HEK293 (cell line): Measurements from ENCODE around the gene IGF2R.

Experiments used
- CTCF ChIA-PET: fragments of 350-600 bp; formaldehyde crosslinking; extraction: SDS; loops from one replicate; lab custom pipeline; 2021; ENCODE audit warnings: antibody characterized with exemption; lab: Yijun Ruan, JAX
- POLR2A ChIA-PET: fragments of 300-600 bp; formaldehyde crosslinking; extraction: SDS; loops from one replicate; lab custom pipeline; 2020; ENCODE audit warnings: antibody characterized with exemption, inconsistent platforms; lab: Yijun Ruan, JAX
- H3K27ac ChIP-seq: fragments of 200-500 bp; sonication (Bioruptor generic); 2 replicates; pipeline ENCODE4 v1.5.1; 2014; ENCODE audit warnings: low read depth, low read length, control low read depth, inconsistent platforms; ENCODE audit errors: extremely low read depth
- H3K36me3 ChIP-seq, 2 experiments: fragments of 200-500 bp in 1 of 2; sonication (Bioruptor generic) in 1 of 2; 1 replicate in 1 of 2; 2 replicates in 1 of 2; pipeline ENCODE4 v1.5.1; 2014 to 2017; ENCODE audit warnings: inconsistent platforms in 2 of 2, low read length in 2 of 2; ENCODE audit not compliant: control insufficient read depth in 2 of 2, insufficient read depth in 1 of 2
- H3K4me1 ChIP-seq: fragments of 200-500 bp; sonication (Bioruptor generic); 2 replicates; pipeline ENCODE4 v1.5.1; 2014; ENCODE audit warnings: mild to moderate bottlenecking, low read length, inconsistent platforms; ENCODE audit not compliant: control insufficient read depth, insufficient read depth
- H3K4me3 ChIP-seq: 2 replicates; pipeline ENCODE4 v1.5.1; 2011; ENCODE audit warnings: low read depth, mild to moderate bottlenecking, control low read depth, low read length, moderate library complexity
- H3K9me3 ChIP-seq: fragments of 200-500 bp; sonication (Bioruptor generic); 2 replicates; pipeline ENCODE4 v1.5.1; 2014; ENCODE audit warnings: low read depth, low read length, inconsistent platforms; ENCODE audit not compliant: control insufficient read depth, insufficient read depth
- SETDB1 ChIP-seq: IDR thresholded peaks from one replicate; pipeline ENCODE4 v1.6.1; 2017; ENCODE audit warnings: mild to moderate bottlenecking, low read length, moderate library complexity, mixed read lengths; ENCODE audit not compliant: insufficient read length
- ZNF19 ChIP-seq: fragments of 450-650 bp; formaldehyde crosslinking; IDR thresholded peaks from 2 replicates; pipeline ENCODE4; 2016; ENCODE audit warnings: missing biosample characterization, missing genetic modification characterization, low read depth
- ZNF211 ChIP-seq: fragments of 450-650 bp; formaldehyde crosslinking; IDR thresholded peaks from 2 replicates; pipeline ENCODE4 v1.5.1; 2016; ENCODE audit warnings: low read depth, missing biosample characterization, missing genetic modification characterization
- ZNF239 ChIP-seq: fragments of 450-650 bp; formaldehyde crosslinking; IDR thresholded peaks from 2 replicates; pipeline ENCODE4 v1.5.1; 2016; ENCODE audit warnings: missing biosample characterization, missing genetic modification characterization
- ZNF292 ChIP-seq: fragments of 450-650 bp; formaldehyde crosslinking; IDR thresholded peaks from 2 replicates; pipeline ENCODE4 v1.5.1; 2016; ENCODE audit warnings: low read depth, missing biosample characterization, missing genetic modification characterization, borderline replicate concordance
- ZNF366 ChIP-seq: fragments of 450-650 bp; formaldehyde crosslinking; conservative IDR thresholded peaks from 2 replicates; pipeline ENCODE4 v1.5.1; 2016; ENCODE audit warnings: missing biosample characterization, missing genetic modification characterization
- ZNF404 ChIP-seq: fragments of 450-650 bp; formaldehyde crosslinking; IDR thresholded peaks from 2 replicates; pipeline ENCODE4 v1.5.1; 2017; ENCODE audit warnings: missing biosample characterization, missing genetic modification characterization
- ZNF416 ChIP-seq: fragments of 450-650 bp; formaldehyde crosslinking; IDR thresholded peaks from 2 replicates; pipeline ENCODE4 v1.5.1; 2016; ENCODE audit warnings: missing biosample characterization, missing genetic modification characterization
- ZNF514 ChIP-seq: fragments of 450-650 bp; formaldehyde crosslinking; IDR thresholded peaks from 2 replicates; pipeline ENCODE4 v1.5.1; 2016; ENCODE audit warnings: missing biosample characterization, missing genetic modification characterization
- ZNF549 ChIP-seq: fragments of 450-650 bp; IDR thresholded peaks from 2 replicates; pipeline ENCODE4 v1.5.1; 2018; ENCODE audit warnings: missing biosample characterization, missing genetic modification characterization, mild to moderate bottlenecking, inconsistent platforms, moderate library complexity
- ZNF629 ChIP-seq: fragments of 450-650 bp; formaldehyde crosslinking; IDR thresholded peaks from 2 replicates; pipeline ENCODE4 v1.5.1; 2017; ENCODE audit warnings: missing biosample characterization, missing genetic modification characterization
- TF ChIP-seq, protein P1 (sequence below): fragments of 450-650 bp; formaldehyde crosslinking; IDR thresholded peaks from 2 replicates; pipeline ENCODE4 v1.5.1; 2016; ENCODE audit warnings: missing biosample characterization, missing genetic modification characterization
- TF ChIP-seq, protein P2 (sequence below): fragments of 450-650 bp; formaldehyde crosslinking; IDR thresholded peaks from 2 replicates; pipeline ENCODE4 v1.5.1; 2017; ENCODE audit warnings: missing biosample characterization, missing genetic modification characterization
- TF ChIP-seq, protein P3 (sequence below): fragments of 450-650 bp; formaldehyde crosslinking; IDR thresholded peaks from 2 replicates; pipeline ENCODE4 v1.5.1; 2016; ENCODE audit warnings: missing biosample characterization, missing genetic modification characterization
- TF ChIP-seq, protein P4 (sequence below): fragments of 450-650 bp; formaldehyde crosslinking; IDR thresholded peaks from 2 replicates; pipeline ENCODE4 v1.5.1; 2016; ENCODE audit warnings: missing biosample characterization, missing genetic modification characterization, borderline replicate concordance
- TF ChIP-seq, protein P5 (sequence below): fragments of 450-650 bp; formaldehyde crosslinking; IDR thresholded peaks from 2 replicates; pipeline ENCODE4 v1.5.1; 2016; ENCODE audit warnings: missing biosample characterization, missing genetic modification characterization
- TF ChIP-seq, protein P6 (sequence below): fragments of 450-650 bp; formaldehyde crosslinking; IDR thresholded peaks from 2 replicates; pipeline ENCODE4 v1.5.1; 2016; ENCODE audit warnings: missing biosample characterization, missing genetic modification characterization, borderline replicate concordance

Gene IGF2R

DNA sequence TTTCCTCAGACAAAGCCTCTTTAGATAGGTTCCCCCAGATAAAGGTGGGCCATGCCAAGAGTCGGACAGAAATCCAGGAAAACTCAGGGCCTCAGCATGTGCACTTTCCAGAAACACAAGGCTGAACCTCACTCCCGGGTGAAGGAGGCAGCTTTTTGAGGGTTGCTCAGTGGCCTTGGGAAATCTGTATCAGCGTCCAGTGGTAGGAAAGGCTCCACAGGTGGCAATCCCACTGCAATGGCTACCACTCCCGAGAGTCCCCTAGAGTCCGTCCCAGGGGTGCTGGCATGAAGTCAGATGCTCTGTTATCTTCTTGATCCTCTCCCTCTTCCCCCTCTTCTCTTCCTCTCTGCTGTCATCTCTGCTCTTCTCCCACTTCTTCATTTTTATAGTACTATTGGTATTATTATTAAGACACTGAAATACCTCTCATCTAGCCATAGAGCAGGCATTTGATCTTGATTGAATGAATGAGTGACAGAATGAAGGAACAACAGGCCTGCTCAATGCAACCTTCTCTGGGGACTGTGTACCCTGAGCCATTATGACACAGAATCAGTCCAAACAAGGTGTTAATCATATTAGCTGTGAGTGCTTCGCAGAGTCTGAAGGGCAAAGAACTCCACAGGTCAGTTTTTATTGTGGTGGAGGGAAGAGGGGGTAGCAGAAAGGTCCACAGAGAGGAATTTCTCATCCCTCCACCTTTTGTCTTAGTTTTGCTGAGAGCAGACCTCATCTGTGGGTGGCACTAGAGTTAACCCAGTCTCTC lies 166.1 kb downstream of the IGF2R start:
- CTCF ChIA-PET = interaction anchor here (1.0 kb wide), 2 partner anchors 161 to 385 kb away, joined by 3 read pairs; no protein-coding TSS in a partner anchor
- POLR2A ChIA-PET = no interaction called here
- H3K27ac ChIP-seq = no peak overlapping the region

More for the DNA sequence above, 166.1 kb downstream of the IGF2R start:
- no peak overlapping the region for H3K4me3 ChIP-seq
- no peaks in the 10 kb centered on the region for H3K9me3 ChIP-seq
- H3K4me1 ChIP-seq = no peaks in the 10 kb centered on the region
- TF ChIP-seq ZNF366 (tag by site-specific recombination) = no peak
- TF ChIP-seq ZNF549 (tag by site-specific recombination) = no peak
- TF ChIP-seq ZNF404 (tag by site-specific recombination) = no peak
- no peak for TF ChIP-seq ZNF629 (tag by site-specific recombination)
- TF ChIP-seq, protein P1, sequence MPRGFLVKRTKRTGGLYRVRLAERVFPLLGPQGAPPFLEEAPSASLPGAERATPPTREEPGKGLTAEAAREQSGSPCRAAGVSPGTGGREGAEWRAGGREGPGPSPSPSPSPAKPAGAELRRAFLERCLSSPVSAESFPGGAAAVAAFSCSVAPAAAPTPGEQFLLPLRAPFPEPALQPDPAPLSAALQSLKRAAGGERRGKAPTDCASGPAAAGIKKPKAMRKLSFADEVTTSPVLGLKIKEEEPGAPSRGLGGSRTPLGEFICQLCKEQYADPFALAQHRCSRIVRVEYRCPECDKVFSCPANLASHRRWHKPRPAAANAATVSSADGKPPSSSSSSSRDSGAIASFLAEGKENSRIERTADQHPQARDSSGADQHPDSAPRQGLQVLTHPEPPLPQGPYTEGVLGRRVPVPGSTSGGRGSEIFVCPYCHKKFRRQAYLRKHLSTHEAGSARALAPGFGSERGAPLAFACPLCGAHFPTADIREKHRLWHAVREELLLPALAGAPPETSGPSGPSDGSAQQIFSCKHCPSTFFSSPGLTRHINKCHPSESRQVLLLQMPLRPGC (tag by site-specific recombination) = no peak
- TF ChIP-seq ZNF292 (tag by site-specific recombination) = no peak
- TF ChIP-seq, protein P2, sequence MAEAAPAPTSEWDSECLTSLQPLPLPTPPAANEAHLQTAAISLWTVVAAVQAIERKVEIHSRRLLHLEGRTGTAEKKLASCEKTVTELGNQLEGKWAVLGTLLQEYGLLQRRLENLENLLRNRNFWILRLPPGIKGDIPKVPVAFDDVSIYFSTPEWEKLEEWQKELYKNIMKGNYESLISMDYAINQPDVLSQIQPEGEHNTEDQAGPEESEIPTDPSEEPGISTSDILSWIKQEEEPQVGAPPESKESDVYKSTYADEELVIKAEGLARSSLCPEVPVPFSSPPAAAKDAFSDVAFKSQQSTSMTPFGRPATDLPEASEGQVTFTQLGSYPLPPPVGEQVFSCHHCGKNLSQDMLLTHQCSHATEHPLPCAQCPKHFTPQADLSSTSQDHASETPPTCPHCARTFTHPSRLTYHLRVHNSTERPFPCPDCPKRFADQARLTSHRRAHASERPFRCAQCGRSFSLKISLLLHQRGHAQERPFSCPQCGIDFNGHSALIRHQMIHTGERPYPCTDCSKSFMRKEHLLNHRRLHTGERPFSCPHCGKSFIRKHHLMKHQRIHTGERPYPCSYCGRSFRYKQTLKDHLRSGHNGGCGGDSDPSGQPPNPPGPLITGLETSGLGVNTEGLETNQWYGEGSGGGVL (tag by site-specific recombination) = no peak
- TF ChIP-seq ZNF211 (tag by site-specific recombination) = no peak
- TF ChIP-seq, protein P3, sequence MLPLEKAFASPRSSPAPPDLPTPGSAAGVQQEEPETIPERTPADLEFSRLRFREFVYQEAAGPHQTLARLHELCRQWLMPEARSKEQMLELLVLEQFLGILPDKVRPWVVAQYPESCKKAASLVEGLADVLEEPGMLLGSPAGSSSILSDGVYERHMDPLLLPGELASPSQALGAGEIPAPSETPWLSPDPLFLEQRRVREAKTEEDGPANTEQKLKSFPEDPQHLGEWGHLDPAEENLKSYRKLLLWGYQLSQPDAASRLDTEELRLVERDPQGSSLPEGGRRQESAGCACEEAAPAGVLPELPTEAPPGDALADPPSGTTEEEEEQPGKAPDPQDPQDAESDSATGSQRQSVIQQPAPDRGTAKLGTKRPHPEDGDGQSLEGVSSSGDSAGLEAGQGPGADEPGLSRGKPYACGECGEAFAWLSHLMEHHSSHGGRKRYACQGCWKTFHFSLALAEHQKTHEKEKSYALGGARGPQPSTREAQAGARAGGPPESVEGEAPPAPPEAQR (tag by site-specific recombination) = no peak
- TF ChIP-seq, protein P4, sequence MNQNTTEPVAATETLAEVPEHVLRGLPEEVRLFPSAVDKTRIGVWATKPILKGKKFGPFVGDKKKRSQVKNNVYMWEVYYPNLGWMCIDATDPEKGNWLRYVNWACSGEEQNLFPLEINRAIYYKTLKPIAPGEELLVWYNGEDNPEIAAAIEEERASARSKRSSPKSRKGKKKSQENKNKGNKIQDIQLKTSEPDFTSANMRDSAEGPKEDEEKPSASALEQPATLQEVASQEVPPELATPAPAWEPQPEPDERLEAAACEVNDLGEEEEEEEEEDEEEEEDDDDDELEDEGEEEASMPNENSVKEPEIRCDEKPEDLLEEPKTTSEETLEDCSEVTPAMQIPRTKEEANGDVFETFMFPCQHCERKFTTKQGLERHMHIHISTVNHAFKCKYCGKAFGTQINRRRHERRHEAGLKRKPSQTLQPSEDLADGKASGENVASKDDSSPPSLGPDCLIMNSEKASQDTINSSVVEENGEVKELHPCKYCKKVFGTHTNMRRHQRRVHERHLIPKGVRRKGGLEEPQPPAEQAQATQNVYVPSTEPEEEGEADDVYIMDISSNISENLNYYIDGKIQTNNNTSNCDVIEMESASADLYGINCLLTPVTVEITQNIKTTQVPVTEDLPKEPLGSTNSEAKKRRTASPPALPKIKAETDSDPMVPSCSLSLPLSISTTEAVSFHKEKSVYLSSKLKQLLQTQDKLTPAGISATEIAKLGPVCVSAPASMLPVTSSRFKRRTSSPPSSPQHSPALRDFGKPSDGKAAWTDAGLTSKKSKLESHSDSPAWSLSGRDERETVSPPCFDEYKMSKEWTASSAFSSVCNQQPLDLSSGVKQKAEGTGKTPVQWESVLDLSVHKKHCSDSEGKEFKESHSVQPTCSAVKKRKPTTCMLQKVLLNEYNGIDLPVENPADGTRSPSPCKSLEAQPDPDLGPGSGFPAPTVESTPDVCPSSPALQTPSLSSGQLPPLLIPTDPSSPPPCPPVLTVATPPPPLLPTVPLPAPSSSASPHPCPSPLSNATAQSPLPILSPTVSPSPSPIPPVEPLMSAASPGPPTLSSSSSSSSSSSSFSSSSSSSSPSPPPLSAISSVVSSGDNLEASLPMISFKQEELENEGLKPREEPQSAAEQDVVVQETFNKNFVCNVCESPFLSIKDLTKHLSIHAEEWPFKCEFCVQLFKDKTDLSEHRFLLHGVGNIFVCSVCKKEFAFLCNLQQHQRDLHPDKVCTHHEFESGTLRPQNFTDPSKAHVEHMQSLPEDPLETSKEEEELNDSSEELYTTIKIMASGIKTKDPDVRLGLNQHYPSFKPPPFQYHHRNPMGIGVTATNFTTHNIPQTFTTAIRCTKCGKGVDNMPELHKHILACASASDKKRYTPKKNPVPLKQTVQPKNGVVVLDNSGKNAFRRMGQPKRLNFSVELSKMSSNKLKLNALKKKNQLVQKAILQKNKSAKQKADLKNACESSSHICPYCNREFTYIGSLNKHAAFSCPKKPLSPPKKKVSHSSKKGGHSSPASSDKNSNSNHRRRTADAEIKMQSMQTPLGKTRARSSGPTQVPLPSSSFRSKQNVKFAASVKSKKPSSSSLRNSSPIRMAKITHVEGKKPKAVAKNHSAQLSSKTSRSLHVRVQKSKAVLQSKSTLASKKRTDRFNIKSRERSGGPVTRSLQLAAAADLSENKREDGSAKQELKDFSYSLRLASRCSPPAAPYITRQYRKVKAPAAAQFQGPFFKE (tag by site-specific recombination) = no peak
- TF ChIP-seq ZNF514 = no peak
- TF ChIP-seq ZNF19 (tag by site-specific recombination) = no peak
- TF ChIP-seq ZNF416 (tag by site-specific recombination) = no peak
- TF ChIP-seq, protein P5, sequence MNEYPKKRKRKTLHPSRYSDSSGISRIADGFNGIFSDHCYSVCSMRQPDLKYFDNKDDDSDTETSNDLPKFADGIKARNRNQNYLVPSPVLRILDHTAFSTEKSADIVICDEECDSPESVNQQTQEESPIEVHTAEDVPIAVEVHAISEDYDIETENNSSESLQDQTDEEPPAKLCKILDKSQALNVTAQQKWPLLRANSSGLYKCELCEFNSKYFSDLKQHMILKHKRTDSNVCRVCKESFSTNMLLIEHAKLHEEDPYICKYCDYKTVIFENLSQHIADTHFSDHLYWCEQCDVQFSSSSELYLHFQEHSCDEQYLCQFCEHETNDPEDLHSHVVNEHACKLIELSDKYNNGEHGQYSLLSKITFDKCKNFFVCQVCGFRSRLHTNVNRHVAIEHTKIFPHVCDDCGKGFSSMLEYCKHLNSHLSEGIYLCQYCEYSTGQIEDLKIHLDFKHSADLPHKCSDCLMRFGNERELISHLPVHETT (tag by site-specific recombination) = no peak
- TF ChIP-seq, protein P6, sequence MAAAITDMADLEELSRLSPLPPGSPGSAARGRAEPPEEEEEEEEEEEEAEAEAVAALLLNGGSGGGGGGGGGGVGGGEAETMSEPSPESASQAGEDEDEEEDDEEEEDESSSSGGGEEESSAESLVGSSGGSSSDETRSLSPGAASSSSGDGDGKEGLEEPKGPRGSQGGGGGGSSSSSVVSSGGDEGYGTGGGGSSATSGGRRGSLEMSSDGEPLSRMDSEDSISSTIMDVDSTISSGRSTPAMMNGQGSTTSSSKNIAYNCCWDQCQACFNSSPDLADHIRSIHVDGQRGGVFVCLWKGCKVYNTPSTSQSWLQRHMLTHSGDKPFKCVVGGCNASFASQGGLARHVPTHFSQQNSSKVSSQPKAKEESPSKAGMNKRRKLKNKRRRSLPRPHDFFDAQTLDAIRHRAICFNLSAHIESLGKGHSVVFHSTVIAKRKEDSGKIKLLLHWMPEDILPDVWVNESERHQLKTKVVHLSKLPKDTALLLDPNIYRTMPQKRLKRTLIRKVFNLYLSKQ (tag by site-specific recombination) = no peak
- TF ChIP-seq ZNF239 = no peak
- TF ChIP-seq SETDB1 = no peak
- TF ChIP-seq, all 188 proteins: peak for 0
- no peaks in the 10 kb centered on the region for H3K36me3 ChIP-seq
